Stimulated activated CD8-positive, alpha-beta memory T cell treated with anti-CD3 and anti-CD28 coated beads, Interleukin-7, amount 100 ng/mL, for 4 hours (primary cell): ENCODE data around the gene KRT31.
"Not testable (repeated sequence)": the region's sequence is repeated elsewhere in the genome, so short reads cannot be mapped to it uniquely, and the experiment has no call there.

Source experiments
- DNase-seq, 2 donors: peaks; one replicate each; pipeline ENCODE4 v3.0.0-alpha.2; 2020; ENCODE audit warnings: low read depth in 2 of 2

KRT31 gene

DNA sequence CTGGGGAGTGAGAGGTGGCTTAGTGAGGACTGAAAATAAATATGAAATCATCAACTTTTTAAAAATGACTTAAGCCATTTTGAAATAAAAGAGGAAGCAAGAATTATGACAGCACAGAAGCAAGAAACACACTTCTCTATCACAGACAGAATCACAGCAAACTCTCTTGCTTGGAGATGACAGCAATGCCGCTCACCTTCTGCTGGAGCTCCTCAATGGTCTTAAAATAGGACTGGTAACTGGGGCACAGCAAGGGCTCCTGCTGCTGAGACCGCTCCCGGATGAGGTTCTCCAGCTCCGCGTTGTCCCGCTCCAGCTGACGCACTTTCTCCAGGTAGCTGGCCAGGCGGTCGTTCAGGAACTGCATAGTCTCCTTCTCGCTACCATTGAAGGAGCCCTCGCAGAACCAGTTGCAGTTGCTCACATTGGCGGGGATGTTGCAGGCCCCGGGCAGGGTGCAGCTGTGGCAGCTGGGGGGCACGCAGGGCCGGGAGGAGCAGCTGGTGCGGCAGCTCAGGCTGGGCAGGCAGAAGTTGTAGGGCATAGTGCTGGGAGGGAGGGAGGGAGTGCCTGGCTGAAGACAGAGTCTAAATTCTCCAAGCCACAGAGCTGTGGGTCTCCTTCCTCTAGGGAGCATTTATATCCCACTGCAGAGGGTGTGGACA, at the start of gene KRT31:
TSS of gene KRT31 (minus strand) at position 613 of the 665 bp plus-strand sequence. CDS start at position 544, 69 bp downstream.
- no peak for DNase-seq

DNA sequence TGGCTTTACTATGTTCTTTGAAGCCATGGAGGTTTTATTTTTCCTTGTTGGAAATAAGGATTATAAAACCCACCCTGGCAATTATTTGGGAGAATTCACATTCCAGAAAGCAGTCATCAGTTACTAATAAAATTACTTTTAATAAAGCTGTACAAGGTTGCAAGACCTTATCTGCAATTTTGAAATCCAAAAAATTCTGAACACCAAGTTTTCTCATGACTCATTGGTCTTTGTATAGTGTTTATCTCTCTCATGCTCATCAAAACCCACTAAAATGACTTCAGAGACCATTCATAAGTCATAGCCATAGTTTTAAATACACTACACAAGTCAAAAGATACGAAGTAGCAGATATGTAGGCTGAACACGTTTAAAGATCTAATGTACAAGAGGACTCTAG, 49.4 kb upstream of the KRT31 start:
- DNase-seq: no peak

DNA sequence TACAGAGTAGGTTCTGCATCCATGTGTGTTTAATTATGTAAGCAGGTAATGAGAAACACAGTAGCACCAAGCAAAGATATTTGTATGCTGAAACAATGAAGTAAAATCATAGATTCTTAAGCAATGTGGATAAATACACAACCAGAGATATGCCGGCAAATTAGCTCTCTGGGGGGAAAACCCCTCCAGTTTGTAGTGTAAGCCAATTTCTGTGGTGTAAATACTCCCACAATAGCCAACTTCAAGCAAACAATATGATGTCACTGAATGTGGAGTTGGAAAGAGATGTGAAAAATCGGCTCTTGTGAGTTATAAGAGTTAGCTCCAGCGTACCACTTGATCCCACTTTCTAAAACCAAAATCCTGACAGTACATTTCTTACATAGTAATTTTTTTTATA, 47.2 kb upstream of the KRT31 start:
- DNase-seq: no peak

DNA sequence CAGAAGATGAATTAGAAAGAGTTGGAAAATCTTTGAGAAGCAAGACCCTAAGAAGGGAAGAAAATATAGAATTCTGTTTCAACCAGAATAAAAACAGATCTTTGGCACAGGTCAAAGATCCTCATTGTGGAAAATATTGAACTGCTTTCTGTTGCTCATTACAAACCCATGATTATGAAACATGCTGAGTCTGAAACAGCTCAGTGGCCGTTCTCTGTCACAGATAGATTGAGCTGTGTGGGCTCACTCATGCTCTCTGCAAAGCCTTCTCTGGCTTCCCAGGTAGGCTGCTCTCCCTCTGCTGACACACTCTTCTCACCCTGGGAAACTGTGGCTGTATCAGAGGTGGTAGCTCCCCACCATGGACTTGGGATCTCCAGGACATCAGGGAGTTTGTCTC, 46.8 kb upstream of the KRT31 start:
- DNase-seq: no peak

DNA sequence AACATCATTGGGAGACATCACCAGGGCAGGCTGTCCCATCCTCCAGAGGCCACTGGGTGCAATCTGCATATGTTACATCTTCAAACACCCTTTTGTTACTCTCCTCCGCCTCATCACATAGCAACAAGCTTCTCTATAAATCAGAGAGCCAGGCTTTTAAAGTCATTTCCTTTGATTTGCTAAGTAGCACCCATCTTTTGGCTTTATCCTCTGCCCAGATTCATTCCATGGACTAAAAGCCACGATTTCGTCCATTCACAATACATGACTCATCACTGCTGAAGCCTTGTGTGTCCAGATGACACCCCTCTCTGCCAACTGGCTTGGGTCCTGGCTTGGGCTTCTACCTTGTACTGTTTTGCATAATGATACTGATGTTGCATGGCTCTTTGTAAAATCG, 45.3 kb upstream of the KRT31 start:
- no peak for DNase-seq

DNA sequence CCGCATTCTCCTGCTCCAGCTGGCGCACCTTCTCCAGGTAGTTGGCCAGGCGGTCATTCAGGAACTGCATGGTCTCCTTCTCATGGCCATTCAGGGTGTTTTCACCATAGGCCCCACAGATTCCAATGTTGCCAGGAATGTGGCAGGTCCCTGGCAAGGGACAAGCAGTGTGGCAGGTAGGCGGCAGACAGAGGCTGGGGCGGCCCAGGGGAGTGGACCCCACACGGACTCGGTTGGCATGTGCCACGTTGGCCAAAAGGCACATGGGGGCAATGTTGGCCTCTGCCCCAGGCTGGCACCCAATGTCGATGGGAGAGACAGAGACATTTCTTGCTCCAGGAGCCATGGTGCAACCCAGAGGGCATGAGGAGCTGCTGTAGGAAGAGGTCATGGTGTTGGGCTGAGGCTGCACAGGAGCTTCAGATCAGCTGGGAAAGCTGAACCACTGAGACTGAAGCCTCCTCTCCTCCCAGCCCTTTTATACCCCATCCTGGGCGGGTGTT, 43.2 kb upstream of the KRT31 start, which contains the start of gene KRT38:
TSS of gene KRT38 (minus strand) at position 453 of the 503 bp plus-strand sequence. CDS start at position 391, 62 bp downstream.
- DNase-seq: no peak

DNA sequence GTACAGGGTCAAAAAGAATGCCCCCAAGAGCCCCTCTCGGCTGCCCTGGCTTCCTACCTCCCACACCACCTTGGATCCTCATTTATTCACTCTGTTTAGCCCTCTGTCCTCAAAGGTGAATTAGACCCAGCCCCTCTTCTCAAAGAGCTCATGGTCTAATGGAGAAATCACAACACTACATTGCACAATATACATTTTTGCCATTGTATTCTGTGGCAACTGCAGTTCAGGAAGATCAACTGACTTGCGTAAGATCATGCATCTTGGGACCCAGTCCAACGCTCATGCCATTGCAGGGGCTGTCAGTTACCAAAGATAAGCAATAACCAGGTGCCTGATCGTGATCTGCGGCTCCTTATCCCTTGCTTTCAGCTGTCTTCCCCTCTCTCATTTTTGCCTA, 42.0 kb upstream of the KRT31 start:
- no peak for DNase-seq

DNA sequence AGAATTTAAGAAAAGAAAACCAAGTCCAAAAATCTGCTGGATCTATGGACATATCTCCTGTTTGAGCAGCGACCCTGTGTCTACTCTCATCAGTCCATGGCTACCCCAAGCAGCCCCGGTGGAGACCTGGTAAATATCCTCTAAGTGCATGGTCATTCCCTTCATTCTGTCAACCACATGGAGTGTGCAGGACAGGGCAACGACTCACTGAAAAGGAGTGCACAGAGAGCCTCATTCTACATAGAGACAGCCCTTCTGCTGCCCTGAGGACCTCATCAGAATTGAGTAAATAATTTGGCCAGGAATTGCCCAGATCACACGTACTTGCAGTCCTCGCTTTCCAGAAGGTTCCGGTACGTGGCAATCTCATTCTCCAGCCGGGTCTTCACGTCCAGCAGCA, 40.4 kb upstream of the KRT31 start:
- DNase-seq: no peak

DNA sequence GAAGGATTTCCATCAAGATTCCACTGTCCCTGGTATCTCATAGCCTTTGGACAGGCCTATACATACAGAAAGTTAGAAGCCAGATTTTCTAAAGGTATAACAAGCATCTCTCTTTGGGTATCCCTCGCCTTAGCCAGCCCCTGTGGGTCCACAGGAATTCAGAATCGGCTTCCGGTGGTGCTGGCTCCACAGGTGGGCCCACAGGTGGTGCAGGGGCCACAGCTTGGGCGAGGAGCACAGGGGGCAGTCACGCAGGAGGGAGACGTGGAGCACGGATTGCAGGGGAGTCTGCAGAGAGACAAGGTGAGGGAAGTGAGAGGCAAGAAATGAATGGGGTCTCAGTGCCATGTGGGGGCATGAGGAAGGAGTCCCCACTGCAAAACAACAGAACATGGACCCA, 39.8 kb upstream of the KRT31 start:
- no peak for DNase-seq

DNA sequence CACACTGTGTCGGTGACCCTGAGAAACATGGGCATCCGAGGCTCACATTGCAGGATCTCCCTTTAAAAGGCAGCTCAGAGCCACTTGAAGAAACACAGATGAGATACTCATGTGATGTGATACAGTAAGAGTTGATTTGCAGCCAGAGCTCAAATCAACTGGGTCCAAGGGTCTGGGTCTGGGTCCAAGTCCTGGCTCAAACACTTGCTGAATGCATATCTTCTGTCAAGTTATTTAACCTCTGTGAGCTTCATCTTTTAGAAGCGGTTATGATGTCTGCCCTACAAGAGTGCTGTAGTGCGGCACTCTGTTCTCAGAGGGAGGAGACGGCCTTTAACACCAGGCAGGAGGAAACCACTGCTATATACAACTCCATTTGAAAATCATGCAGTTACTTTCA, 37.0 kb upstream of the KRT31 start:
- DNase-seq: no peak

DNA sequence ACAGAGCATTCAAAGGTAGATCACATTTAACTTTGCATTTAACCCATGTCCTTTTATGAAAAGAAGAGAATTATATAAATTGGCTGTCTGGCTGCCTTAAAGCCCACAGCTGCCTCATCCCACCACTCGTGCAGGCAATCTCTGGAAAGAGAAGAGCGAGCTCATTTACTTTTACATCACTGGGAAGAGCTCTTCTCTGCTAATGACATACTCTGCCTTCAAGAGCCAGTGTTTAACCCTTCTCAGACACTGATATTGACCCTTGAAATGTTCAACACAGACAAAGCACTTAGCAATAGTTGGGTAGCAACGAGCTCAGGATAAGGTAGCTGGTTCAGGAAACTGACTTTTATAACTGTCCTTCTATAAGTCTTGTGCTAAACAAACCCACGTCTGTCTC, 36.6 kb upstream of the KRT31 start:
- no peak for DNase-seq

DNA sequence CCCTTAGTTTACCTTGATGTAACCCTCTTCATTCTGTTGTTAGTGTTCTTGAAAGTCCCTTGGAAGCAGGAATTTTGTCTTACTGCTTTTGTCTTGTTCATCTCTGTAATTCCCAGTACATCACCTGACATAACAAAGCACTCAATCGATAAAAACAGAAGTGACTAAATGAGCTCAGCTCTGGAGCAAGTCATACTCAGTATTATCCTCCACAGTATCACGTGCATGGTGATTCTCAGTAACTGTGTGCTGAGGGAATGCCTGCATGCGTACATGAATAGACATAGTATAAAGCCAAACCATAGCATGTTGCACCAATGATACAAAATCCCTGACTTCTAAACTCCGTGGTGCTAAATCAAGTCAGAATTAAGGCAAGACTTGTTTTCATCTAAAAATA, 36.2 kb upstream of the KRT31 start:
- DNase-seq: no peak

DNA sequence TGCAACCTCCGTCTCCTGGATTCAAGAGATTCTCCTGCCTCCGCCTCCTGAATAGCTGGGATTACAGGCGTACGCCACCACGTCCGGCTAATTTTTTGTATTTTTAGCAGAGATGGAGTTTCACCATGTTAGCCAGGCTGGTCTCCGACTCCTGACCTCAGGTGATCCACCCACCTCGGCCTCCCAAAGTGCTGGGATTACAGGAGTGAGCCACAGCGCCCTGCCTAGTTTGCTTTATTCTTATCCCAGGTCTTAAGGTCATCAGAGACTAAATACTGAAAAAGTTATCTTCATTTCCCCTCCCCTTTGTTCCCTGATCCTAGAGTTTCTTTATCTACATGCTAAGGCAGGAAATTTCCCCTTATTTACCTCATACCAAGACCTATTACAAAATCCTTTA, 33.0 kb upstream of the KRT31 start:
- not testable (repeated sequence) for DNase-seq

DNA sequence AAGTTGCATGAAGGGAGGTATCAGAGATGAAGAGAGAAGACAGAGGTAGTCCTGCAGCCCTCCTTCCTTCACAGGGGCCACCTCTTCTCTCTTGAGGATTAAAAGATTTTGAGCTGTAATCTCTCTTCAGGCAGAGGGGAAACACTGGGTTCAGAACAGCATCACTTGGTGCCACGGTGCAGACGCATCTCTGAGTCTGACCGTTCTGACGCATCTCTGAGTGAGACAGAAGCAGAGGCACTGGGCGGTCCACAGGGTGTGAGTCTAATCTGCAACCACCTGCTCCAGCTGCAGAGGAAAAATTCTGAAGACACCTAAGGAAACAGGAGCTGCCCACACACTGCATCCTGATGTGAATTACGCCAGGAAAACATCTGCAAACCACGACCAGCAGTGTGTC, 32.3 kb upstream of the KRT31 start:
- DNase-seq: no peak

DNA sequence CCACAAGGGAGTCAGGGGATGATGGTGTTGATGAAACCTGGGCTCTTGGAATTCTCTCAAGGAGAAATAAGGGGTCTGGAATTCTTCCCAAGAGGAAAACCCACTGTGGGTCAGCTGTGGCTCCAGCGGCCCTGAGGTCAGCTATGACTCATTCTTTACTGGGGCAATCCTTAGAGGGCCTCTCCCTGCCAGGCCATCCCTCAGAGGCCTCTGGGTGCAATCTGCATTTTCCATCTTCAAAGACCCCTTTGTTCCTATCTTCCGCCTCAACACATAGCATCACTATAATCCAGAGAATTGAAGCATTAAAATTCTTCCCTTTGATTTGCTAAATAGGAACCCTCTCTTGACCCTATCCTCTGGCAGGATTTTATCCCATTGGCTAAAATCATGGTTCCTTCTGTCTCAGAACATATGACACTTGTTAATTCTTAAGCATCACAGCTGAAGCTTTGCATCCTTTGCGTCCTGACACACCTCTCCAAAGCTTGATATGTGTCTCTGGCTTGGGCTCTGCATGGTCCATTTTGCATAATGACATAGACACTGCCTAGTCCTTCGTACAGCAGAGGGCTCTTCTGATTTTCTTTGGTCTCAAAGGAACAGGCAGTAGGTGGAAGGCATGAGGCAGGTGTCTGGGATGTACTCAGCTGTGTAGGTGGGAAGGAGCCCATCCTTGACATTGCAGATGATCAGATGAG, 31.3 kb upstream of the KRT31 start:
- no peak for DNase-seq

DNA sequence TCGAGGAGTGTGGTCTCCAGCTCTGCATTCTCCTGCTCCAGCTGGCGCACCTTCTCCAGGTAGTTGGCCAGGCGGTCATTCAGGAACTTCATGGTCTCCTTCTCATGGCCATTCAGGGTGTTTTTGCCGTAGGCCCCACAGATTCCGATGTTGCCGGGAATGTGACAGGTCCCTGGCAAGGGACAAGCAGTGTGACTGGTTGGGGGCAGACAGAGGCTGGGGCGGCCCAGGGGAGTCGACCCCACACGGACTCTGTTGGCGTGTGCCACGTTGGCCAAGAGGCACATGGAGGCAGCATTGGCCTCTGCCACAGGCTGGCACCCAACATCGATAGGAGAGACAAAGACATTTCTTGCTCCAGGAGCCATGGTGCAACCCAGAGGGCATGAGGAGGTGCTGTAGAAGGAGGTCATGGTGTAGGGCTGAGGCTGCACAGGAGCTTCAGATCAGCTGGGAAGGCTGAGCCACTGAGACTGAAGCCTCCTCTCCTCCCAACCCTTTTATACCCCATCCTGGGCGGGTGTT, 26.8 kb upstream of the KRT31 start, which contains the start of gene KRT37:
TSS of gene KRT37 (minus strand) at position 475 of the 525 bp plus-strand sequence. CDS start at position 413, 62 bp downstream.
- DNase-seq: no peak

DNA sequence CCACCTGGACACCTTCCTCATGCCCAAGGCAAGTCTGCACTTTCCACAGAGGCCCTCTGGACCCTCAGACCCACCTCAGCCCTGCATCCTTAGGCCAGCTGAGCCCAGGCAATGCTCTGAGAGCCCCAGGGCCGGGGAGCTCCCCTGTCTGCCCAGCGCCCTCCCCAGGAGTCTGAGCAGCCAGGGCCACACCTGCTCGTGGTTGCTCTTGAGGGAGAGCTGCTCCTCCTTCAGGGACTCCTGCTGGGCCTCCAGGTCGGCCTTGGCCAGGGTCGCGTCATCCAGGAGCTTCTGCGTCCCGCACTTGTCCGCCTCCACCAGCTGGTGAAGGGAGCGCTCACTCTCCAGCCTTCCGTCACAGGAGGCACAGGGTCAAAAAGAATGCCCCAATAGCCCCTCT, 25.2 kb upstream of the KRT31 start:
- not testable (repeated sequence) for DNase-seq

DNA sequence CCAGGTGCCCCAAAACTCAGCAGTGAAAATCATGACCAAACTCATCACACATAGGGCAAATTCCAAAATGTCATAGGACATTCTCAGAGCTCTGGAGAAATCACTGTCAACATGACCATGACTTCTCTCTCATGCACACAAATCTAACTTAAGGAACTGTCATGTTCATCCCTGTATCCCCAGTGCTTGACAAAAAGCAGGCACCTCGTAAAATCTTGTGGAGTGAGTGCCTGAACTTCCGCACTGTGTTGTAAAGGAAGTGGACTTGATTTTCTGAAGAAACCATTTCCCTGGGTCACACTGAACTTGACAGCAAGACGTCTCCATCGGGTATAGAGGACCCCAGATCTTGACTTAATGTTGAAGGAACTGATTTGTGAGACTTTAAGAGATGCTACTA, 24.2 kb upstream of the KRT31 start:
- no peak for DNase-seq

DNA sequence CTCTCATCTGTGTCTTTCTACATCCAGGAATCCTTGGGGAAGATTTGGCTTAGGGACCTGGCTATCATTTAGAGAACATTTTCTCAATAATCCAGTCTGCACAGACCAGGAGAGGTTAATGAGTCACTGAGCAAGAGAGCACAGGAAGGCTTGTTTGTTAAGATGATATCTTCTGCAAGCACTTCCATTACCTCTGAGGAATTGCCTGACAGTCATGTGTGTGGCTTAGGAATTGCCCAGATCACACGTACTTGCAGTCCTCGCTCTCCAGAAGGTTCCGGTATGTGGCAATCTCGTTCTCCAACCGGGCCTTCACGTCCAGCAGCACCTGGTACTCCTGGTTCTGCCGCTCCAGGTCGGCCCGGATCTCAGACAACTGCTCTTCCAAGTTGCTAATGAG, 23.7 kb upstream of the KRT31 start:
- no peak for DNase-seq

DNA sequence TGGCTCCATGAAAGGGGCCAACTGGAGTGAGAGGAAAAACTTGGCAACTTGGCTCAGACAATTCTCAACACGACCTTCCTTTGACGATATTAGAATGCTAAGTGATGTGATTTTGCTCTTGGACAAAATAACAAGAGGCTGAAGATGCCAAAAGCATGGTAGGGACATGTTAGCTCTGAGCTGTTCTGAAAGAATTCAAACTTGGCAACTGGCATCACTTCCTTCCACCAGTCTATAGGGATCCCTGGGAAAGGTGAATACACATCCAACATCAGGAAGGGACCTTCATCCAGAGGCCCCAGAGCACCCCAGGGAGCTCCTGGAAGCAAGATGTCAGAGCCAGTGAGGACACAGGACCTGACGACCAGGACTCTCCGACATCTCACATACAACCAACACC, 22.7 kb upstream of the KRT31 start:
- DNase-seq: no peak

DNA sequence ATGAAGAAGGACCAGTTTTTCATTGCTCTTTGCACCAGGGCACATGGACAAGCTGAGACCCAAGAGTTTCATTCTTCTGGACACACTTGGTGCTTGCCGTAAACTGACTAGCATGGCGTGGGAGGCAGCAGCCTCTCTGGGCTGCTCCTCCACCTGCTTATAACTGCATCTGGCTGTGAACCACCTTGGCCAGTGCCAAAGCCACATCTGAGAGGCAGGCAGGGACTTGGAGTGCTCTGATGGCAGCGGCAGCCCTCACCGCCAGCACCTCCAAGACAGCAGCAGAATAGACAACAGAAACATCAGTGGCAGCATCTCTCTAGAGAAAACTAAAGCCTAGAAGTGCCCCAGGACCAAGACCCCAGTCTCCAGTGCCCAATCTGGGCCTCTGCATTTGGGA, 22.3 kb upstream of the KRT31 start:
- DNase-seq: no peak

DNA sequence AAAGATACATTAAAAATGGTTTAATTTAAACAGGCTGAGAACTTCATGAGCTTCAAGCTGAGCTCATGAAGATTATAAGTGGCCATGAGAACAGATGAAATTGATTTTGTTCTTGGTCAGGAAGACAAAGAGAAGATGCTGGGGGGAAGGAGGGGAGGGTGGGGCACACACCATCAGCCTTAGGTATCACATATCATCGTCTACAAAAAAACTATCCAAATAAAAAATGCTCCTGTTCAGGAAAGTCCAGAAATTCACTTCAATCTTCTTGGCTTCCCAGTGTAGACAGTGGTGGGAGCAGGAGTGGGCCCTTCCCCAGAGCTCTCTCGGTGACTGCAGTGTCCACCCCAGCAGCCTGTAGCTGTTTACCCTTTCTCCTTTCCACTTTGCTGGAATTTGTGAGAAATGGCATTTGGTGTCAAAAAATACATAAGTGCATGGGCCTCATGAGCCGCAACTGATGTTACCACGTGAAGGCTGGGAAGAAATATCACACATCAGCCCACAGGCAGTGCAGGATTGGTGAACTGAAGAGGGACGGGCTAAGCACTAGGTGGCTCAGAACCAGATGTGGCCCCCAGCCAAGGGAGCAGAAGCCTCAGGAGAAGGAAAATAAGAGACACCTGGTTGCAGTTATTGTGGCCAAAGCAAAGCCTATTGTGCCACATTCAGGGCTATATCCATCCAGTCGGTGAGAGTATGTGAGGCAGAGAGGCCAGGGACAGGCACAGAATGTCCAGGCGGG, 20.9 kb upstream of the KRT31 start:
- DNase-seq: no peak
